ENCODE results near the gene SERHL2.
"Not testable (repeated sequence)": the region's sequence is repeated elsewhere in the genome, so short reads cannot be mapped to it uniquely, and the experiment has no call there.

SERHL2 gene

GRCh38 chr22:42553475-42554361 lies at the start of gene SERHL2:
TSS of gene SERHL2 (plus strand) at chr22:42553956. CDS start at chr22:42554021, 65 bp downstream.
- peak; percentile 77 to 86 for DNase-seq

- DNase-seq = not testable (repeated sequence)
Measured at GRCh38 chr22:42508327-42508974, 45.3 kb upstream of the SERHL2 start.

GRCh38 chr22:42508975-42509364 lies 44.8 kb upstream of the SERHL2 start:
- not testable (repeated sequence) for DNase-seq

- no peak for DNase-seq
Measured at GRCh38 chr22:42509548-42509947, 44.2 kb upstream of the SERHL2 start.

GRCh38 chr22:42511401-42511891 lies 42.3 kb upstream of the SERHL2 start:
- no peak for DNase-seq

GRCh38 chr22:42512273-42512990 lies 41.3 kb upstream of the SERHL2 start:
- peak in 1 of 2 donors; percentile 21 for DNase-seq

GRCh38 chr22:42514331-42514730 lies 39.4 kb upstream of the SERHL2 start:
- DNase-seq = not testable (repeated sequence)

GRCh38 chr22:42515304-42515703 lies 38.5 kb upstream of the SERHL2 start:
- DNase-seq = not testable (repeated sequence)

- DNase-seq = no peak
Measured at GRCh38 chr22:42515896-42516295, 37.9 kb upstream of the SERHL2 start.

GRCh38 chr22:42517103-42517502 lies 36.7 kb upstream of the SERHL2 start:
- DNase-seq = not testable (repeated sequence)

GRCh38 chr22:42518638-42519524 lies 34.9 kb upstream of the SERHL2 start:
- not testable (repeated sequence) for DNase-seq

- DNase-seq = peak; percentile 74 to 88
Measured at GRCh38 chr22:42519525-42520401, 34.0 kb upstream of the SERHL2 start, which contains the start of gene RRP7A. TSS of gene RRP7A (minus strand) at chr22:42519796. CDS start at chr22:42519786, 10 bp downstream.

GRCh38 chr22:42521228-42521546 lies 32.6 kb upstream of the SERHL2 start:
- DNase-seq = no peak

GRCh38 chr22:42522546-42522945 lies 31.2 kb upstream of the SERHL2 start:
- no peak for DNase-seq

- no peak for DNase-seq
Measured at GRCh38 chr22:42528591-42529307, 25.0 kb upstream of the SERHL2 start.

GRCh38 chr22:42529435-42529834 lies 24.3 kb upstream of the SERHL2 start:
- not testable (repeated sequence) for DNase-seq

- DNase-seq = not testable (repeated sequence)
Measured at GRCh38 chr22:42531401-42532084, 22.2 kb upstream of the SERHL2 start.

GRCh38 chr22:42533638-42533977 lies 20.1 kb upstream of the SERHL2 start:
- no peak for DNase-seq

GRCh38 chr22:42535082-42535731 lies 18.5 kb upstream of the SERHL2 start:
- DNase-seq = not testable (repeated sequence)
